ENCODE measurements around the gene FHL3.
A peak's percentile ranks its signal among the peaks of the same experiment; 100 is the strongest.

The FHL3 gene, protein sequence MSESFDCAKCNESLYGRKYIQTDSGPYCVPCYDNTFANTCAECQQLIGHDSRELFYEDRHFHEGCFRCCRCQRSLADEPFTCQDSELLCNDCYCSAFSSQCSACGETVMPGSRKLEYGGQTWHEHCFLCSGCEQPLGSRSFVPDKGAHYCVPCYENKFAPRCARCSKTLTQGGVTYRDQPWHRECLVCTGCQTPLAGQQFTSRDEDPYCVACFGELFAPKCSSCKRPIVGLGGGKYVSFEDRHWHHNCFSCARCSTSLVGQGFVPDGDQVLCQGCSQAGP

DNA sequence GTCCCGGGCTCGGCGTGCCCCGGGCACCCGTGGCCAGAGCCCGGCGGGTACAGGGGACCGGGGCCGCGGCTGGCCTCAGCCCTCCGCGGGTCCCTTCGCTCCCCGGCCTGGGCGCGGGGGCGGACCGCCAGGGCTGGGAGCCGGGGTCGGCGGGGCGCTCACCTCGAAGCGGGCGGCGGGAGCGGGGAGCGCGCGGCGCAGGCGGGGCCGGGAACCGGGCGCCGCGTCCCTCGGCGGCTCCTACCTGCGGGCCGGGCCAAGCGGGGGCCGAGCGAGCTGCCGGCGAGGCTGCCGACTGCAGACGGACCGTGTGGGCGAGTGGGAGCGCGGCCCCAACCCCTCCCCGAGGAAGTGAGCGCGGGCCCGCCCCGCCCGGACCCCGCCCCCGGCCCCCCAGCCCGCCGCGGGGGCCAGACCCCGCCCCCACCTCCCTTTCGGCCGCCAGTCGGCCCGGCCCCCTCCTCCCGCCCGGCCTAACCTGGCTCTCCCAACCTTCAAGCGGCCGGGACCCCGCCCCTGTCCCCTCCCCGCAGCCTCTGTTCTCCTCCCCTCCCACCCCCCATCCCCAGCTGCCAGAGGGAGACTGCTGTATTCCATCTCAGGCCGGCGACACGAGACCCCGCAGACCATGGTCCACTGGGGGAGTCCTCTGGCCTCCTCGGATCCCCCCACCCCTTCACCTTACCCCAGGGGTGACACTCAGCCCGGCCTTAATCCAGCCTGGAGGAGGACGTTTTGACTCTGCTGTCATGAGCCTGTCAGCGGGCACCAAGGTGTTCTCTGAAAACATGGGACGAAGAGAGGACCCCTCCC, at the start of gene FHL3:
Gene FHL3, minus strand, starts transcription at position 320 of the 813 bp plus-strand sequence. CDS start 6,102 bp downstream, outside the sequence.
- no peak for DNase-seq

- DNase-seq = no peak
These were observed 48.2 kb upstream of the FHL3 start for GRCh38 chr1:38053416-38054091.

GRCh38 chr1:38052750-38053415, 47.6 kb upstream of the FHL3 start:
- no peak for DNase-seq

GRCh38 chr1:38051079-38051543, 45.8 kb upstream of the FHL3 start:
- DNase-seq = no peak

DNA sequence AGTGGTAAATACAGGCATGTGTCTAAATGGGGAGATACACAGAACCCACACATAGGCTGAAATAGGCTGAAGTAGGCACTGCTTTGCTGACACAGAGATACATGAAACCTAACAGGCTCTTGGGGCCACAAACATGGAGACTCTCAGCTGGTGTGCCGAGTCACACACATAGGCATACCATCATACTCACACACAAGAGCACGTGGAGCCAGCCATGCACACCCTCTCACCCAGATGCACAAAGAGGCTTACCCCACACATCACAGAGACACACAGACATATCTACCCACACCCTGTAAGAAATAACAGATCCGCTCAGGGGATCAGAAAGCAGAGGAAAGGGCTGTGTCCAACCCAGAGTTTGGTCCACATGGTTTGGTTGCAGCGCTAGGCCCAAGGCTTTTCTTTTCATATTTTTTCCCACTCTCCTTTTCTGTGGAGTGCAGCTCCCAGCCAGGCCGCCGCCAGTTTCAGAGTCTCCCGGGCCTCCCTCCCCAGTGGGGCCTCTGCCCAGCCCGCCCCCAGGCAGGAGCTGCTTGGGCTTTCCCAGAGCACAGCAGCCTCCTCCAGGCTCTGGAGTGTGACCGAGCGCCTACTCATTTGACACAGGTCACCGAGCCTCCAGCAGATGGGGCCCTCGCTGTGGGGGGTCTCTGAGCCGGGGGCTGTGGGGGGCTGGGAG, 45.2 kb upstream of the FHL3 start:
- no peak for DNase-seq

DNA sequence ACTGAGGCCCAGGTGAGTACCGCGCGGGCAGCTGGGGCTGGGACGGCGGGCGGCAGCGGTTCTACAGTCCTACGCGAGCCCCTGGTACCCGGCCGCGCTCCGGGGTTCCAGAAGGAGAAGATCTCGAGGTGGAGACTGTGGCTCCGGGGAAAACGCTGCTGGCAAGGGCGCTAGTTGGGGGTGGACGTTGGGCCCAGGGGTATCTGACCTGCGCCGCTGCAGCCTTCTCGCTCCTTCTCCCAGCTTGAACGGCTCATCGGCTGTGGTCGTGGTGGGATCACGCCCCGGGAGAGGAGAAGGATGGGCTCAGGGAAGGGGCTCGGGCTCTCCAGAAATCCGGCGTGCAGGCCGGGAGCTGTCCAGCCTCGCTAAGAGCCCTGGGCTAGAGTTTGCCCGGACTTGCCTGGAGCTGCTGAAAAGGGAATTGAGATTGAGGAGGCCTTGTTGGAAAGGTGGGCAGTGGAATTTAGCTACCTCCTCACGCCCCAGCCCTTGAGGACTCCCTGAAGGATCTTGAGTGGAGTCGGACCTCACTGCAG, 42.4 kb upstream of the FHL3 start:
- no peak for DNase-seq

- peak; percentile 67 for DNase-seq
These were observed 41.7 kb upstream of the FHL3 start for GRCh38 chr1:38046884-38047602.

DNA sequence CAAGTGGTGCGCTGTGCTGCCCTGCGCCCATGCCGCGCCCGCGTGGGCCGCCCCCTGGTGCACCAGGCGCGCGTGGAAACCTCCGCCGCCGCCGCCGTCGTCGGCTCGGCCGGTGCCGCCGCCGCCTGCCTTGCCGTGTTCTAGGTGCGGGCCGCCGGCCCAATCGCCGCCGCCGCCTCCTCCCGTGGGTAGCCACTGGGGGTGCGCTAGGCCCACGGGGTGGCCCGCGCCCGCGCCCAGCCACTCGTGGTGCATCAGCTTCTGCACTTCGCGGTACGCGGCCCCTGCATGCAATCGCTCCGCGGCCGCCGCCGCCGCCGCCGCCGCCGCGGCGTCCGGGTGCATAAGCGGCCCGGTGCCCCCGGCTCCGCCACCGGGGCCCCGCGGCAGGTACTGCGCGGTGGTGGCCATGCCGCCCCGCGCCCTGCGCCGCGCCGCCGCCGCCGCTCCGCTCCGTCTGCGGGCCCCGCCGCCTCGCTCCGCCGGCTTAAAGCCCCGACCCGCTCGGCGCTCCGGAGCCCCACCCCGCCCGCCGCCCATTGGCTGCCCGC, 41.1 kb upstream of the FHL3 start, which contains the start of gene POU3F1:
Gene POU3F1, minus strand, starts transcription at position 461 of the 551 bp plus-strand sequence. Its CDS starts 50 bp downstream, at position 411.
- DNase-seq = no peak

DNA sequence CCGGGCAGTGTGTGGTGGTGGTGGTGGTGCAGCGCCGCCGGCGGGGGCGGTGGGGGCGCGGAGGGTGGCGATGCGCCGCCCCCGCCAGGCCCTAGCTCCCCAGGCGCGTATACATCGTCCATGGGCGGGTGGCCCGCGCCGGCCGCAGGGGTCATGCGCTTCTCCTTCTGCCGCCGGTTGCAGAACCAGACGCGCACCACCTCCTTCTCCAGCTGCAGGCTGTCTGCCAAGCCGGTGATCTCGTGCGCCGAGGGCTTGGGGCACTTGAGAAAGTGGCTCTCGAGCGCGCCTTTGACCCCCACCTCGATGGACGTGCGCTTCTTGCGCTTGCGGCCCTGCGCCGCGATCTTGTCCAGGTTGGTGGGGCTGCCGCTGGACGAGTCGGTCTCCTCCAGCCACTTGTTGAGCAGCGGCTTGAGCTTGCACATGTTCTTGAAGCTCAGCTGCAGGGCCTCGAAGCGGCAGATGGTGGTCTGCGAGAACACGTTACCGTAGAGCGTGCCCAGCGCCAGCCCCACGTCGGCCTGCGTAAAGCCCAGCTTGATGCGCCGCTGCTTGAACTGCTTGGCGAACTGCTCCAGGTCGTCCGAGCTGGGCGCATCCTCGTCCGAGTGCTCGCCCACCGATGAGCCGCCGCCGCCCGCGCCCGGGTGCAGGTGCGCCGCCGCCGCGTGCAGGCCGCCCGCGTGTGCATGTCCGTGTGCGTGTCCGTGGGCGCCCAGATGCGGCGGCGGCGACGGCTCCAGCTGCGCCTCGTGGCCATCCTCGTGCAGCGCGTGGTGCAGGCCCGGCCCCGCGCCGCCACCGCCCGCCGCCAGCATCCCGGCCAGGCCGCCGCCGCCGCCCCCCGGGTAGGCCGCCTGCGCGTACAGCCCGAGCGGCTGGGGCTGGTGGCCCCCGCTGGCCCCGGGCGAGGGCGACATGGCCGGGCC, 40.4 kb upstream of the FHL3 start:
- DNase-seq = no peak

GRCh38 chr1:38044221-38045215, 39.2 kb upstream of the FHL3 start:
- no peak for DNase-seq

GRCh38 chr1:38043036-38043747, 37.9 kb upstream of the FHL3 start:
- no peak for DNase-seq

- DNase-seq = no peak
These were observed 36.9 kb upstream of the FHL3 start for GRCh38 chr1:38041936-38042834.

- no peak for DNase-seq
These were observed 34.2 kb upstream of the FHL3 start for GRCh38 chr1:38039331-38040088.

DNA sequence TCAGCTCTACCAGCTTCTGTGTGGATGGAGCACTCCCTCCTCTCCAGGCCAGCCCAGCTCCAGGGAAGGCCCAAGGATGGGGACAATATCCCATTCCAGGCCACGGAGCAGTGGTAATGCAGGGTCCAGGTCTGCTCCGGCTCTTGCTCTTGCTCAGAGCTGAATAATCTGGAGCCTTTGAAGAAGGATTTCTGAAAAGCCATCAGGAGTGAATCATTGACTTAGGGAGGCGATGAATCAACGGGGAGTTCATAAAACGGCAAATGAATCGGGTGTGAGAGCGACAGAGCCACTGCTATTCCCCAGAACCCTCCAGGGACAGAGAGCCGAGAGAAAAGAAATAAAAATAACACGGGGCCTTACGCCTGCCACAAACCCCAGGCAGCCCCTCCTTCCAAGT, 33.5 kb upstream of the FHL3 start:
- no peak for DNase-seq

- no peak for DNase-seq
These were observed 32.1 kb upstream of the FHL3 start for GRCh38 chr1:38037221-38037939.
